Astrocyte (in vitro differentiated cells and primary cell): ENCODE measurements around the gene CERK. TPM values are rescaled to one million over a fixed set of nuclear protein-coding genes. Genes with fewer than 3 reads are reported as not detected.

ENCODE experiments used
- DNase-seq: peaks from one replicate; pipeline ENCODE4 v3.0.0-alpha.2; 2010; ENCODE audit warnings: low read depth
- FAIRE-seq: peaks from 2 replicates; lab custom pipeline; 2011; peaks lifted over from hg19 to GRCh38; lab: Jason Lieb, UNC
- H2AFZ ChIP-seq: 2 replicates; pipeline ENCODE4 v1.6.0; 2012; ENCODE audit warnings: low read depth, low read length, inconsistent platforms
- H3K27ac ChIP-seq: 2 replicates; pipeline ENCODE4 v1.5.1; 2011; ENCODE audit warnings: low read depth, low read length, inconsistent platforms
- H3K27me3 ChIP-seq: 2 replicates; pipeline ENCODE4 v1.6.0; 2011; ENCODE audit warnings: low read length, inconsistent platforms; ENCODE audit not compliant: insufficient read depth
- H3K36me3 ChIP-seq: 2 replicates; pipeline ENCODE4 v1.5.1; 2011; ENCODE audit warnings: low read length, inconsistent platforms; ENCODE audit not compliant: insufficient read depth
- H3K4me1 ChIP-seq: 2 replicates; pipeline ENCODE4 v1.5.1; 2011; ENCODE audit warnings: low read length, inconsistent platforms; ENCODE audit not compliant: insufficient read depth
- H3K4me2 ChIP-seq: 2 replicates; pipeline ENCODE4 v1.6.0; 2012; ENCODE audit warnings: low read length, inconsistent platforms
- H3K4me3 ChIP-seq: 2 replicates; pipeline ENCODE4 v1.5.1; 2011; ENCODE audit warnings: low read depth, mild to moderate bottlenecking, low read length, inconsistent platforms; ENCODE audit not compliant: insufficient read depth
- H3K79me2 ChIP-seq: 2 replicates; pipeline ENCODE4 v1.6.0; 2012; ENCODE audit warnings: mild to moderate bottlenecking, low read length, inconsistent platforms; ENCODE audit not compliant: insufficient read depth
- H3K9ac ChIP-seq: 2 replicates; pipeline ENCODE4 v1.6.0; 2012; ENCODE audit warnings: mild to moderate bottlenecking, low read length, inconsistent platforms
- H3K9me3 ChIP-seq: 2 replicates; pipeline ENCODE4 v1.5.1; 2012; ENCODE audit warnings: low read depth, mild to moderate bottlenecking, low read length, inconsistent platforms; ENCODE audit not compliant: insufficient read depth
- H4K20me1 ChIP-seq: 2 replicates; pipeline ENCODE4 v1.6.0; 2012; ENCODE audit warnings: low read length, inconsistent platforms; ENCODE audit not compliant: insufficient read depth
- H3K27ac Mint-ChIP-seq: one replicate; pipeline ENCODE4 v1.8.0; 2021; ENCODE audit warnings: mild to moderate bottlenecking, mixed read lengths; ENCODE audit not compliant: unreplicated experiment
- H3K27me3 Mint-ChIP-seq: one replicate; pipeline ENCODE4 v1.8.0; 2021; ENCODE audit warnings: low read depth, mixed read lengths; ENCODE audit not compliant: unreplicated experiment
- H3K36me3 Mint-ChIP-seq: one replicate; pipeline ENCODE4 v1.8.0; 2021; ENCODE audit warnings: low read depth, mixed read lengths; ENCODE audit not compliant: unreplicated experiment
- H3K4me1 Mint-ChIP-seq: one replicate; pipeline ENCODE4 v1.8.0; 2021; ENCODE audit warnings: low read depth, mixed read lengths; ENCODE audit not compliant: unreplicated experiment
- H3K4me3 Mint-ChIP-seq: one replicate; pipeline ENCODE4 v1.8.0; 2021; ENCODE audit warnings: mild to moderate bottlenecking, moderate library complexity, mixed read lengths; ENCODE audit not compliant: unreplicated experiment
- H3K9me3 Mint-ChIP-seq: one replicate; pipeline ENCODE4 v1.8.0; 2021; ENCODE audit warnings: mild to moderate bottlenecking, mixed read lengths; ENCODE audit not compliant: unreplicated experiment
- CTCF ChIP-seq: IDR thresholded peaks from 2 replicates; pipeline ENCODE4 v1.5.1; 2011; ENCODE audit warnings: low read depth, mild to moderate bottlenecking, inconsistent platforms, low read length, moderate library complexity; ENCODE audit not compliant: insufficient read depth
- EZH2 ChIP-seq: IDR thresholded peaks from 2 replicates; pipeline ENCODE4 v1.6.1; 2012; ENCODE audit warnings: mild to moderate bottlenecking, low read length, inconsistent platforms; ENCODE audit not compliant: insufficient read depth
- total RNA-seq: library from RNA; stranded (reverse); gene quantifications from 2 replicates; pipeline ENCODE4 v1.2.1, GENCODE V29; 2021

CERK gene
- total RNA-seq, 1 donor from 2014 or later = 23.2 TPM

- Histone ChIP-seq H3K4me2 (no peak overlapping the region), H3K4me3 (no peak overlapping the region), H3K27ac (no peak overlapping the region), H3K27me3 (no peaks in the 10 kb centered on the region), H4K20me1 (no peaks in the 10 kb centered on the region), H3K36me3 (no peaks in the 10 kb centered on the region), H3K9me3 (peaks cover 5% of the 10 kb centered on the region), H3K9ac (no peak overlapping the region), H2AFZ (no peak overlapping the region), H3K4me1 (peaks cover 37% of the 10 kb centered on the region), H3K79me2 (no peaks in the 10 kb centered on the region)
- no peak for TF ChIP-seq EZH2
- no peak for TF ChIP-seq CTCF
- Mint-ChIP-seq H3K27ac (no peak overlapping the region), H3K27me3 (peaks cover 4% of the 10 kb centered on the region), H3K9me3 (peaks cover 12% of the 10 kb centered on the region), H3K4me1 (peaks cover 28% of the 10 kb centered on the region), H3K36me3 (peaks cover 7% of the 10 kb centered on the region), H3K4me3 (no peak overlapping the region)
- DNase-seq (no peak), FAIRE-seq (no peak)
These were observed 14.9 kb upstream of the CERK start for GRCh38 chr22:46752988-46753310.

GRCh38 chr22:46752286-46752987 is 14.4 kb upstream of the CERK start:
- Histone ChIP-seq H3K4me3 (no peak overlapping the region), H3K9me3 (peaks cover 5% of the 10 kb centered on the region), H3K4me2 (no peak overlapping the region), H3K27ac (no peak overlapping the region), H3K79me2 (no peaks in the 10 kb centered on the region), H3K9ac (no peak overlapping the region), H3K4me1 (peaks cover 37% of the 10 kb centered on the region), H3K36me3 (no peaks in the 10 kb centered on the region), H2AFZ (no peak overlapping the region), H3K27me3 (no peaks in the 10 kb centered on the region), H4K20me1 (no peaks in the 10 kb centered on the region)
- peak overlapping the region; percentile 58 for H3K27ac Mint-ChIP-seq
- peaks cover 7% of the 10 kb centered on the region for H3K27me3 Mint-ChIP-seq
- TF ChIP-seq CTCF (no peak), EZH2 (no peak)
- H3K4me3 Mint-ChIP-seq = no peak overlapping the region
- DNase-seq = no peak
- no peak for FAIRE-seq
- peaks cover 11% of the 10 kb centered on the region for H3K9me3 Mint-ChIP-seq
- peaks cover 28% of the 10 kb centered on the region for H3K4me1 Mint-ChIP-seq
- H3K36me3 Mint-ChIP-seq = peaks cover 6% of the 10 kb centered on the region

GRCh38 chr22:46750863-46751443 is 12.9 kb upstream of the CERK start:
- no peak overlapping the region for H3K27ac ChIP-seq
- H3K4me3 ChIP-seq = no peak overlapping the region
- H3K4me1 ChIP-seq = peaks cover 37% of the 10 kb centered on the region
- H3K9me3 ChIP-seq = peaks cover under 1% of the 10 kb centered on the region
- DNase-seq (no peak), FAIRE-seq (no peak)
- no peaks in the 10 kb centered on the region for H3K36me3 Mint-ChIP-seq
- no peak overlapping the region for H3K4me2 ChIP-seq
- no peaks in the 10 kb centered on the region for H3K79me2 ChIP-seq
- no peaks in the 10 kb centered on the region for H3K36me3 ChIP-seq
- H3K9ac ChIP-seq = no peak overlapping the region
- H3K9me3 Mint-ChIP-seq = peaks cover 6% of the 10 kb centered on the region
- no peaks in the 10 kb centered on the region for H4K20me1 ChIP-seq
- H3K27me3 Mint-ChIP-seq = peaks cover 21% of the 10 kb centered on the region
- no peak overlapping the region for H3K4me3 Mint-ChIP-seq
- no peak overlapping the region for H2AFZ ChIP-seq
- TF ChIP-seq CTCF (no peak), EZH2 (no peak)
- peaks cover 28% of the 10 kb centered on the region for H3K4me1 Mint-ChIP-seq
- no peak overlapping the region for H3K27ac Mint-ChIP-seq
- no peaks in the 10 kb centered on the region for H3K27me3 ChIP-seq
